GM19035 (cell line): ENCODE results near the gene SHISAL1.
"Not testable (repeated sequence)": the region's sequence is repeated elsewhere in the genome, so short reads cannot be mapped to it uniquely, and the experiment has no call there.

Experiments used
- ATAC-seq: cut with Tn5 transposase; IDR thresholded peaks from one replicate; pipeline ENCODE4 v1.9.1; 2021; ENCODE audit not compliant: unreplicated experiment

Gene SHISAL1

DNA sequence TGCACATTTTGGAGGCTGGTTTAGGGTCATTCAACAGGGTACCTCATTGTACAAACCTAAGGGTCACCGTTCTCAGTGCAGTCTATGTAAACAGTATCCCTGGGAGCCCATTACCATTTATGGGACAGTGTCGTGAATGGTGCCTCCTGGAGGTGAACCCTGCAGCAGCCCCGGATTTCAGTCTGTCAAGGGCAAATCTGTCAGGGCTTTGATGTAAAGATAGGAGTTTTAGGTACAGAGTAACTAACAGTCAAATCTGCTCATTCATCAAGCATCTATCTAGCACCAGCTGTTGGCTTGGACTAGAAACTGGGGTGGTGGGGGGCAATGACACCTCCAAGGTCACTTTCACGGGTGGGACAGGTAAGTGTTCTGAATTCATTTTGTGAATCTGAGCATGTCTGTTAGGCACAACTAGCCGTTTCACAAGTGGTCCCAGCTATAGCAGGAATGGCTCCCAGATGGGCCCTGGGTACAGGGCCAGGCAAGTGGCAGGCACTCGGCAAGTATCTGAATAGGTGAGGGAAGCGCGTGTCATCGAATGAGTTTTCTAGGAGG, 68.4 kb downstream of the SHISAL1 start:
- ATAC-seq = no peak

DNA sequence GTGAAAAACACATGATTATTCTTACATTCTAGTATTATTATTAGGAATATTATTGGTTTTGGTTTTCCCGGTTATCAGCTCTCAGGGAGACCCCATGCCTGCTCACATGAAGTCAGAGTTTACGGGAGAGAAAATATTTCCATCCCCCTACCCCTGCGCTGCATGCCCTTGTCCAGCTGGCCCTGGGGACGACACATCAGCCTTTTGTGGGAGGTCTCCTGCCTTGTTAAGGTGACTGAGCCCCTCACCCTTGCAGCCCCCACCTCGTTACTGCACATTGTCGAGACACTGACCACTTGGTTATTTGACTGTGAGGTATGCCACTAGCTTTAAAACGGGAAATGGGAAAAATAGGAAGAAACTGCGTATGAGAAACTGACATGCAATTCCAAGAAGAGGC, 69.0 kb downstream of the SHISAL1 start:
- ATAC-seq = no peak

- ATAC-seq = no peak
Measured at GRCh38 chr22:44242946-44243724, 69.6 kb downstream of the SHISAL1 start.

DNA sequence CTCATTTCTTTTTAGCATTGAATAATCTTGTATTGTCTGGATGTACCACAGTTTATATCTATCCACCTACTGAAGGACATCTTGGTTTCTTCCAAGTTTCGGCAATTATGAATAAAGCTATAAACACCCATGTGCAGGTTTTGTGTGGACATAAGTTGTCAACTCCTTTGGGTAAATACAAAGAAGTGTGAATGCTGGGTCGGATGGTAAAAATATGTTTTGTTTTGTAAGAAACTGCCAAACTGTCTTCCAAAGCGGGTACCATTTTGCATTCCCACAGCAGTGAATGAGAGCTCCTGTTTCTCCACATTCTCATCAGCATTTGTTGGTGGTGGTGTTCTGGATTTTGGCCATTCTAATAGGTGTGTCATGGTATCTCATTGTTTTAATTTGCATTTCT, 71.6 kb downstream of the SHISAL1 start:
- ATAC-seq = not testable (repeated sequence)

- no peak for ATAC-seq
Measured at GRCh38 chr22:44237290-44237689, 75.5 kb downstream of the SHISAL1 start.

DNA sequence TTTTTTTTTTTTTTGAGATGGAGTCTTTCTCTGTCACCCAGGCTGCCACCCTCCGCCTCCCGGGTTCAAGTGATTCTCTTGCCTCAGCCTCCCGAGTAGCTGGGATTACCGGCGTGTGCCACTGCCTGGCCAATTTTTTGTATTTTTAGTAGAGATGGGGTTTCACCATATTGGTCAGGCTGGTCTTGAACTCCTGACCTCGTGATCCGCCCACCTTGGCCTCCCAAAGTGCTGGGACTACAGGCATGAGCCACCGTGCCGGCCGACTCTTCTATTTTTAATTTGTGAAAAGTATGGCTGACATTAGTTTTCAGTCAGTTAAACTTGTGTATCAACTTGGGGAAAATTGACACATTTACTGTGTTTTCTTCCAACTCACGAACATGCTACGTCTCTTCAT, 78.4 kb downstream of the SHISAL1 start:
- not testable (repeated sequence) for ATAC-seq

GRCh38 chr22:44231233-44231632, 81.5 kb downstream of the SHISAL1 start:
- no peak for ATAC-seq

DNA sequence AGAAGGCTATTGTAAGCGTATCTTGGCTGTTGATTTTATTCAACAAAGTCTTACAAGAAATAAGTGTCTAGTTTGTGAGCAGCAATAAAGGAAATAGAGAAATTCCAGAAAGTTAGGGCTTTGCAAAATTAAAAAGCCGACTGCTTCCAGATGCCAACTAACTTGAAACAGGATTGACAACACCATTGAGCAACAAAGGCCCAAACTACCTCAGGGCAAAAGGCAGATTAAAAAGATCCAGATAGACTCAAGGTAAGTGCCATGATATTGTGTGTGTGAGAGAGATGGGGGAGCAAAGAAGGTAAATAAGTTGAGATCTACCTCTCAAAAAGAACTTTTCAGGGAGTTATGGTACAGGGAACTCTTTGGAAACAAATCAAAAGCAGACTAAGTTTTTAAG, 82.9 kb downstream of the SHISAL1 start:
- ATAC-seq = no peak

- no peak for ATAC-seq
Measured at GRCh38 chr22:44229331-44229730, 83.4 kb downstream of the SHISAL1 start.

DNA sequence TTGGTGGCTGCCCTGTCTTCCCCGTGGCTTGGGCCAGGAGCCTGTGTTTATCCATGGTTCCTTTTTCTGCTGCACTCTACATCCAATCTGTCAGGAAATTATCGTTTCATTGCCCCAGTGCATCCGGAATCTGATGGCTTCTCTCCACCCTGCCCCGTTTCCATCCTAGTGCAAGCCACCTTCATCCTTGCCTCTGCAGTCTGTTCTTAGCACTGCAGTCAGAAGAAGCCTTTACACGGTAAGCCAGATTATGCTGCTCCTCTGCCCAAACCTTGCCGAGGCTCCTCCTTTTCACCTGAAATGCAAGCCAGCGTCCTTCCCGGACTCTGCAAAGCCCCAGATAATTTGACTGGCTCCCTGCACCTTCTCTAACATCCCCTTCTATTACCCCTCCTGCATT, 86.9 kb downstream of the SHISAL1 start:
- no peak for ATAC-seq

- ATAC-seq = no peak
Measured at GRCh38 chr22:44225091-44225689, 87.6 kb downstream of the SHISAL1 start.

DNA sequence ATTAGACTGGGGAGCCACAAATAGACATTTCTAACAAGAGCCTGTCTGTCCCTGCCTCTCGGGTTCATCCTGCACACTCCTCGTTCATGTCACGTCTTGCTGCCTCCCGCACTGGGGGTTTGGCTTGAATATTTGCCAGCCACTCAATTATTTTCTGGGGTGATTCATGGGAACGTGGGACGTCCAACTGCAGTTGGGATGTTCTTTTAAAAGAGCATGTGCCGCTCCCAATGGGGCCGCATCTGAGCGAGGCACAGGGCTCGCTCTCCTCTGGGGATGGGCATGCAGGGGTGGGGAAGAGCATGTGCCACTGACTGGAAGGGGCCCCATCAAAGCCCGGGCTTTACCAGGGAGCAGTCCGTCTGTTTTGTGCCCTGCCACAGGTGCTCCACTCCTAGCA, 88.6 kb downstream of the SHISAL1 start:
- ATAC-seq = no peak

GRCh38 chr22:44221710-44222475, 90.9 kb downstream of the SHISAL1 start:
- ATAC-seq = no peak

DNA sequence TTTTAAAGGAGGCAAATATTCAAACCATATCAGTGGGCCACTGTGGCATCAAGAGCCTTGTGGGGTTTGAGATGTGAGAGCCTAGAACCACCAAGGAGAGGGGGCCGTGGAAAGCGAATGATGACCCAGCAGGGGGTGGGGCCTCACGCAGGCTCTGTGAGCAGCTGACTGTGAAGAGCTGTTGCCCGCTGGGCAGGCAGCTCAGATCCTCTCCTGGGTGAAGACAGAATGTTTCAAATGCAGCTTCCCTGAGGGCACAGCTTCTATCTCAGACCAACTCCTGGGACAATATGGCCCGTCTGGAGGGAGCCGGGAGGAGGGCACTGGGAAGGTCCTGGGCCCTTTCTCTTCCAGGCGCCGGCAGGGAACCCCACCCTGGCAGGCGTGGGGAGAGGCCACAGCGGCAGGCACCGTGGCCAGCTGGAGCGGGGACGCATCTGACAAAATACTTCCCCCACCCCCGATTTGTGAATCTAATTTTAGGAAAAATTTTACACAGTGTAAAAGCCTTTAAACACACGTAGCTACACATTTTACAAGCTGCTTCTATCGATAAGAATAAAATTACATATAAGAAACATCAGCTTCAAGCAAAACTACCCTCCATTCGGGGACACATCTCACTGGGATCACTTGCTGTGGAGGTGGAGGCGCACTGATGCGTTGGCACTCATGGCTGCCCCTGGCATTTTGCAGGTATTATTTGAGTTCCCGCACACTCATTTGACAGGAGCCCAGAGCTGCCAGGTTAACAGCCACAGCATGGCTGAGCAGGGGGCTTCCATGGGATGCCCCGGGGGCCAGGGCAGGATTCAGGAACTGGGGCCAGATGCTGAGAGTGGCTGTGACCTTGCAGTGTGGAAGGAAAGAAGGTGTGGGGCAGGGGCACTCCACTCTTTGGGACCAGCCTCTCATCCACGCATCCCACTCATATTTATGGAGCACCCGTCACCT, 91.7 kb downstream of the SHISAL1 start:
- ATAC-seq = no peak

- no peak for ATAC-seq
Measured at GRCh38 chr22:44219101-44219870, 93.5 kb downstream of the SHISAL1 start.

DNA sequence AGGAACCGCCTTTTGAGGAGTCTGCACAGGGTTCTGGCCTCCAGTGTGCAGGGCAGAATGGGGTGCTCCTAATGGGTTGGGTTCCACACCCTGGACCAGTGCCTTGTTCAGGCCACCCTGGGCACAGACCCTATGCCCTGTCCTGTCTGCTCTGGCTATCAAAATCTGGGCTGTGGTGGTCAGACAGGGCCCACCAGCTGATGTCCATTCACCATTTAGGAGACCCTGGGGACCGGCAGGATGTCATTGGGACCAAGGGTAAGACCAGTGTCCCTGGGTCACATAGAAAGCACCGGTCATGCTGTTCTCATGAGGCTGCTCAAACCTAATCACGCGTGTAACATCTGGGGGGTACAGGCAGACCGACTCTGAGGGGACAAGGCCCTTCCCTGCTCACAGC, 94.7 kb downstream of the SHISAL1 start:
- no peak for ATAC-seq

GRCh38 chr22:44217346-44217745, 95.4 kb downstream of the SHISAL1 start:
- no peak for ATAC-seq

DNA sequence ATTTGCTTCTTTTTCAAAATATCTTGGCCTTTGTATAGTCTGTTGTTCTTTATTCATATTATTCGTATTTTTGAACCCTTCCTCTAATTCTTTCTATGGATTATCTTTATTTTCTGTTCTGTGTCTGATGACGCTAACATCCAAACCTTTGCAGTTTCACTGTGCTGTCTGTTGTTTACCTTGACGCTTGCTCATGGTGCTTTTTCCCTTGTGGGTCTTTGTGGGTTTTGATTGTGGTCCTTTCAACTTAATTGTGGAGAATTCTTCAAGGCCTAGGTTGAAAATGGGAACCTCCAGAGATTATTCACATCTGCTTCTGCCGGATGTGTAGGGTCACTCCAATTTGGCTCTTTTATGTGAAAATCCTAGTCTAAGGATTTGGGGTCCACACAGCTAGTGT, 97.5 kb downstream of the SHISAL1 start:
- no peak for ATAC-seq

GRCh38 chr22:44214764-44215163, 98.0 kb downstream of the SHISAL1 start:
- ATAC-seq = no peak

GRCh38 chr22:44214187-44214586, 98.6 kb downstream of the SHISAL1 start:
- no peak for ATAC-seq
